Mesendoderm (in vitro differentiated cells): Measurements from ENCODE around the gene OVCA2.

Source experiments
- DNase-seq: peaks from one replicate; pipeline ENCODE4 v3.0.0; 2013
- H2AK5ac ChIP-seq: 2 replicates; pipeline ENCODE4 v1.6.1; 2013; ENCODE audit warnings: low read length, inconsistent platforms
- H2BK120ac ChIP-seq: 2 replicates; pipeline ENCODE4 v1.6.1; 2013; ENCODE audit warnings: low read depth, mild to moderate bottlenecking, low read length, moderate library complexity, mixed read lengths
- H2BK15ac ChIP-seq: replicated peaks from 2 replicates; pipeline ENCODE4 v1.6.1; 2013; ENCODE audit warnings: low read depth, mild to moderate bottlenecking, moderate library complexity
- H2BK5ac ChIP-seq: 2 replicates; pipeline ENCODE4 v1.6.1; 2013; ENCODE audit warnings: low read length, inconsistent platforms
- H3K18ac ChIP-seq: 2 replicates; pipeline ENCODE4 v1.6.1; 2013; ENCODE audit warnings: mild to moderate bottlenecking, low read length, mixed read lengths
- H3K23ac ChIP-seq: one replicate; pipeline ENCODE4 v1.6.1; 2013; ENCODE audit warnings: low read length
- H3K27ac ChIP-seq: 2 replicates; pipeline ENCODE4 v1.5.1; 2013; ENCODE audit warnings: low read depth, mild to moderate bottlenecking, inconsistent platforms, low read length, moderate library complexity
- H3K27me3 ChIP-seq: 2 replicates; pipeline ENCODE4 v1.6.1; 2013; ENCODE audit warnings: low read length, control low read depth, mild to moderate bottlenecking, inconsistent platforms; ENCODE audit not compliant: insufficient read depth, poor library complexity
- H3K36me3 ChIP-seq: 2 replicates; pipeline ENCODE4 v1.6.1; 2013; ENCODE audit warnings: low read length, inconsistent platforms; ENCODE audit not compliant: control insufficient read depth, insufficient read depth
- H3K4ac ChIP-seq: one replicate; pipeline ENCODE4 v1.6.1; 2013; ENCODE audit warnings: low read depth, mild to moderate bottlenecking, low read length, moderate library complexity
- H3K4me1 ChIP-seq: 2 replicates; pipeline ENCODE4 v1.6.1; 2013; ENCODE audit warnings: low read depth, low read length, inconsistent platforms; ENCODE audit not compliant: control insufficient read depth
- H3K4me2 ChIP-seq: 2 replicates; pipeline ENCODE4 v1.6.1; 2013; ENCODE audit warnings: low read length
- H3K4me3 ChIP-seq: 2 replicates; pipeline ENCODE4 v1.5.1; 2013; ENCODE audit warnings: mild to moderate bottlenecking, low read length
- H3K56ac ChIP-seq: one replicate; pipeline ENCODE4 v1.6.1; 2013; ENCODE audit warnings: low read length
- H3K79me1 ChIP-seq: 2 replicates; pipeline ENCODE4 v1.6.1; 2013; ENCODE audit warnings: low read length, inconsistent platforms
- H3K79me2 ChIP-seq: 2 replicates; pipeline ENCODE4 v1.6.1; 2013; ENCODE audit warnings: mild to moderate bottlenecking, low read length; ENCODE audit not compliant: control insufficient read depth, insufficient read depth
- H3K9ac ChIP-seq: 2 replicates; pipeline ENCODE4 v1.6.1; 2013; ENCODE audit warnings: low read length, inconsistent platforms
- H4K5ac ChIP-seq: one replicate; pipeline ENCODE4 v1.6.1; 2013; ENCODE audit warnings: low read length
- H4K8ac ChIP-seq: one replicate; pipeline ENCODE4 v1.6.1; 2013; ENCODE audit warnings: low read depth, mild to moderate bottlenecking, control low read depth, low read length, moderate library complexity
- WGBS: extraction: QIAGEN DNeasy Blood & Tissue Kit; methylation state at CpG from one replicate; pipeline ENCODE4 v1.1.7; 2013; ENCODE audit warnings: low lambda C conversion rate, missing lambda C conversion rate; ENCODE audit not compliant: insufficient coverage; ENCODE audit errors: extremely low coverage; 5-methylcytosine and 5-hydroxymethylcytosine counted together

The OVCA2 gene

DNA sequence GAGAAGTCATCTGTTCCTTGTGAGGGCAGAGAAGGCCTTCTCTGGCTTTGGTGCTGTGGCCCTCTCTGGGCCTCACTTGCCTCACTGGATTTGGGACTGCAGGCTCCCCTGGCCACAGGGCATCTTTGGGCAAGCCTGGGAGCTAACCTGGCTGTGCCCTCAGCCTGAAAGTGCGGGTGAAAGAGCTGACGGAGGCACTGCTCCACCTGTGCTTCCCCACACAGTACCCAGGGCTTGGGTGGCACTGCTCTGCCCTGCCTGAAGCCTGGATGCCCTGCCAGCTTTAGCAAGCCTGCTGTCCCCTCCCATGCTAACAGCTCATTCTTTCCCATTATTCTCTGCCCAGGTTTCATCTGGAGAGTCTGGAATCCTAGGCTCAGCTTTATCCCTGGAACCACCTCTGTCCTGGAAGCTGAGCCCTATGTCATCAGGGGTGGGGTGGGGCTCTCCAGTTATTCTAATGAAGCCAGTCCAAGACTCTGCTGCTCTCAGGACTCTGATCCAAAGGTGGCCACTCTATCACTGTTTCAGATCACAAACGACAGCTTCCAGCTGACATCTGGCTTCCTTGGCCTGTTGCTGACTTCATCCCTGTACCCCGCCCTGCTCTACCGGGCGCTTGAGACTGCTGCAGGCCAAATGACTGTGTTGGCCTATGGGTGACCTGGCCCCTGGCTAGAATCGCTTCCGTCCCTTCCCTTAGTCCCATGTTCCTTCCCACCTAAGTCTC, 42.4 kb downstream of the OVCA2 start:
- Histone ChIP-seq H2BK15ac (no peak overlapping the region), H3K4me1 (peaks cover 6% of the 10 kb centered on the region), H3K79me2 (no peaks in the 10 kb centered on the region), H2BK120ac (no peak overlapping the region), H3K27me3 (no peaks in the 10 kb centered on the region), H2BK5ac (no peak overlapping the region), H2AK5ac (no peak overlapping the region), H3K27ac (no peak overlapping the region), H3K4me3 (no peak overlapping the region), H3K9ac (no peak overlapping the region), H3K79me1 (no peaks in the 10 kb centered on the region), H4K8ac (no peak overlapping the region), H3K4me2 (no peak overlapping the region), H3K56ac (no peak overlapping the region), H3K18ac (no peak overlapping the region), H4K5ac (no peak overlapping the region), H3K4ac (no peak overlapping the region), H3K36me3 (no peaks in the 10 kb centered on the region), H3K23ac (no peak overlapping the region)
- no CpG with 5 or more reads among the region's 8 CpGs for WGBS
- DNase-seq = no peak

DNA sequence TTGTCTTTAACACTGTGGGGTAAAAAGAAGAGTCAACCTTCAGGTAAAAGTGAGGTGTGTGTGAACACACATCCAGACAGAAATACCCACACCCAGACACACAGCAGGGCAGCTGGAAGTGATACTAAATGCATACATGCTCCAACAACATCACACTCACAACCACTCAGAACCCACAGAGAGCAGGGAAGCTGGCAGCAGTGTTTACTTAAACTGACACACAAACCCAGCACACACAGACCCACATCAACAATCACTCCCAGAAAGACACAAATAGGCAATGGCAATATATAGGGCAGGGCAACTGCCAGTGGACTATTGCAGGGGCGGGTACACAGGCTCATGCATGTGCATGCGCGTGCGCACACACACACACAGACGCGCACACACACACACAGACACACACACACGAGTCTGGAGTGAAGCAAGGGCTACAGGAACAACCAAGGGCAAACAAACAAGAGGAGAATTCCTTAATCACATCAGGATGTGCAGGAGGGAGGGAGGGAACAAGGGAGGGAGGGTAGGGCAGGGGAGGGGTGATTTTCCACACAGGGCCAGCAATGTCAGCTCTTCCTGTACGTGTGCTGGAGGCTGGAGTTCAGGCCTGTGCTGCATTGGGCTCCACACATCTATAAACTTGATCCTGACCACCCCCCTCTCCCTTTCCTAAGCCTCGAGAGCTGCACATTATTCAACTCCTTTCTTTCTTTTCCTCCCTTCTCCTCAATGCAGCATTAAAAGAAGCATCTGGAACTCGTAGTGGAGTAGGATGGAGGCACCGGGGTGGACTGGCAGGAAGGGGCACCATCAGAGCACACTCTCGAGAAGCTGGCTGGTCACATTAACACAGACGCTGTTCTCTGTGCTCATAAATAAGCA, 43.2 kb downstream of the OVCA2 start:
- H2BK15ac ChIP-seq = no peak overlapping the region
- H3K4me1 ChIP-seq = peaks cover 10% of the 10 kb centered on the region
- no peak overlapping the region for H3K4ac ChIP-seq
- no peak overlapping the region for H2BK120ac ChIP-seq
- H3K27ac ChIP-seq = no peak overlapping the region
- H3K23ac ChIP-seq = no peak overlapping the region
- no peak overlapping the region for H3K56ac ChIP-seq
- H2BK5ac ChIP-seq = no peak overlapping the region
- H2AK5ac ChIP-seq = no peak overlapping the region
- no peak overlapping the region for H4K5ac ChIP-seq
- WGBS = no CpG with 5 or more reads among the region's 13 CpGs
- no peak for DNase-seq
- H3K79me1 ChIP-seq = no peaks in the 10 kb centered on the region
- H3K4me2 ChIP-seq = no peak overlapping the region
- no peaks in the 10 kb centered on the region for H3K79me2 ChIP-seq
- H3K18ac ChIP-seq = no peak overlapping the region
- H4K8ac ChIP-seq = no peak overlapping the region
- H3K4me3 ChIP-seq = no peak overlapping the region
- H3K27me3 ChIP-seq = no peaks in the 10 kb centered on the region
- H3K9ac ChIP-seq = no peak overlapping the region
- H3K36me3 ChIP-seq = no peaks in the 10 kb centered on the region

DNA sequence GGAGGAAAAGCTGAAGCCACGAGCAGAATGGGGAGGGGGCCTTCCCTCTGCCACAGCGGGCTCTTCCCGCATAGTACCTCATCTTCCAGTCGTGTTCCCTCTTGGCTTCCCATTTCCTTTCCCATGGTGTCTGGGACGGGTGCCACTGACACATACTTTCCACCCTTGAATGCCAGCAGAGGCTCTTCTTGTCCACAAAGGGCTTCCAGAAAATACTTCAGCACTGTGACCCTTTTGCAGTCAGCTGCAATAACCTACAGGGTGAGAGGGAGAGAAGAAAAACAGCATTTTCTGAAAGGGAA, 43.8 kb downstream of the OVCA2 start:
- Histone ChIP-seq H4K5ac (no peak overlapping the region), H3K4me1 (peaks cover 14% of the 10 kb centered on the region), H3K79me1 (no peaks in the 10 kb centered on the region), H3K4me2 (no peak overlapping the region), H2AK5ac (no peak overlapping the region), H2BK15ac (no peak overlapping the region), H3K23ac (no peak overlapping the region), H3K79me2 (no peaks in the 10 kb centered on the region), H3K18ac (no peak overlapping the region), H2BK5ac (no peak overlapping the region), H3K36me3 (no peaks in the 10 kb centered on the region), H3K27ac (no peak overlapping the region), H3K4me3 (no peak overlapping the region), H3K4ac (no peak overlapping the region), H3K9ac (no peak overlapping the region), H3K56ac (no peak overlapping the region), H2BK120ac (no peak overlapping the region), H4K8ac (no peak overlapping the region), H3K27me3 (no peaks in the 10 kb centered on the region)
- no peak for DNase-seq
- WGBS = no CpG with 5 or more reads among the region's 5 CpGs

DNA sequence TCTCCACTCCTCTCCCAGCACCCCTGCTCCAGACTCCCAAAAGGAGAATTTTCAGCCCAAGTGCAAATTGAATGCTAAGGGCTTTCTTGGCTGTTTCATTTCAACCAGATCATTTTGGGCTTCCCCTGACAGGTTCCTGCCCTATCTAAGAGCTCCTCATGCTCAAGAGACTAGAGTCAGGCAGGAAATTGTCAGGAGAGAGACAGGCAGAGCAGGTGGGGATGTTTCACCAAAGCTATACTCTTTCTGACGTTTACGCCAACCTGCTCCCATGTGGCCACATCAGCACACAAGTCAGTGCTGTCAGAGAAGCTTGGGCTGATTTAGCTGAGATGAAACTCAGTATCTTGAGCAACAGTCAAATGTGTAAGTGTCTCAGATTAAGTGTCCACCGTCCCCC, 44.5 kb downstream of the OVCA2 start:
- no peaks in the 10 kb centered on the region for H3K27me3 ChIP-seq
- H3K4me1 ChIP-seq = peaks cover 16% of the 10 kb centered on the region
- H3K9ac ChIP-seq = no peak overlapping the region
- H4K8ac ChIP-seq = no peak overlapping the region
- no peak overlapping the region for H3K4me3 ChIP-seq
- no peak overlapping the region for H3K4ac ChIP-seq
- H3K23ac ChIP-seq = no peak overlapping the region
- no peak overlapping the region for H2BK5ac ChIP-seq
- no peaks in the 10 kb centered on the region for H3K36me3 ChIP-seq
- H4K5ac ChIP-seq = no peak overlapping the region
- H3K56ac ChIP-seq = no peak overlapping the region
- no CpG with 5 or more reads among the region's 3 CpGs for WGBS
- H3K18ac ChIP-seq = no peak overlapping the region
- no peak overlapping the region for H3K27ac ChIP-seq
- no peak overlapping the region for H2AK5ac ChIP-seq
- H2BK15ac ChIP-seq = no peak overlapping the region
- H3K4me2 ChIP-seq = no peak overlapping the region
- H2BK120ac ChIP-seq = no peak overlapping the region
- DNase-seq = no peak
- H3K79me1 ChIP-seq = no peaks in the 10 kb centered on the region
- no peaks in the 10 kb centered on the region for H3K79me2 ChIP-seq

GRCh38 chr17:2087597-2088211, 45.9 kb downstream of the OVCA2 start:
- Histone ChIP-seq H3K4me1 (peaks cover 14% of the 10 kb centered on the region), H2AK5ac (no peak overlapping the region), H4K5ac (no peak overlapping the region), H3K27me3 (no peaks in the 10 kb centered on the region), H3K18ac (no peak overlapping the region), H3K9ac (no peak overlapping the region), H3K36me3 (no peaks in the 10 kb centered on the region), H3K79me1 (no peaks in the 10 kb centered on the region), H3K56ac (no peak overlapping the region), H3K27ac (no peak overlapping the region), H3K4ac (no peak overlapping the region), H3K4me3 (no peak overlapping the region), H2BK15ac (no peak overlapping the region), H3K4me2 (no peak overlapping the region), H2BK120ac (no peak overlapping the region), H3K23ac (no peak overlapping the region), H3K79me2 (no peaks in the 10 kb centered on the region), H2BK5ac (no peak overlapping the region), H4K8ac (no peak overlapping the region)
- no CpG with 5 or more reads among the region's 10 CpGs for WGBS
- DNase-seq = no peak
